H1 (cell line): Measurements from ENCODE around the gene KHDRBS1. TPM values are rescaled to one million over a fixed set of nuclear protein-coding genes. Genes with fewer than 3 reads are reported as not detected.

ENCODE experiments used
- CTCF ChIA-PET: fragments of 300-600 bp; sonication (Branson Sonifier 250); formaldehyde crosslinking; loops from one replicate; lab custom pipeline; 2021; ENCODE audit not compliant: partially characterized antibody; lab: Charles Lee
- POLR2A ChIA-PET: fragments of 300-600 bp; sonication (Branson Sonifier 250); formaldehyde crosslinking; loops from one replicate; lab custom pipeline; 2021; ENCODE audit warnings: inconsistent platforms; ENCODE audit not compliant: partially characterized antibody; lab: Charles Lee
- DNase-seq, 2 experiments: peaks; one replicate each; pipeline versions ENCODE4 v3.0.0 to v3.0.0-alpha.2; 2010 to 2022; ENCODE audit warnings: low spot score in 2 of 2, low read depth in 1 of 2, mixed read lengths in 1 of 2
- FAIRE-seq: peaks from 2 replicates; lab custom pipeline; 2011; peaks lifted over from hg19 to GRCh38; lab: Jason Lieb, UNC
- H2AFZ ChIP-seq: 2 replicates; pipeline ENCODE4 v1.8.1; 2012; ENCODE audit warnings: low read length, inconsistent platforms
- H2AK5ac ChIP-seq: 2 replicates; pipeline ENCODE4 v1.6.1; 2013; ENCODE audit warnings: low read depth, low read length
- H2BK120ac ChIP-seq: replicated peaks from 2 replicates; pipeline ENCODE3; 2013; ENCODE audit warnings: low read depth, low read length, inconsistent platforms
- H2BK12ac ChIP-seq: 2 replicates; pipeline ENCODE4 v1.6.1; 2013; ENCODE audit warnings: low read depth, low read length
- H2BK15ac ChIP-seq: 2 replicates; pipeline ENCODE4 v1.6.1; 2013; ENCODE audit warnings: low read length
- H2BK20ac ChIP-seq: 2 replicates; pipeline ENCODE4 v1.6.1; 2013; ENCODE audit warnings: low read length
- H2BK5ac ChIP-seq: 2 replicates; pipeline ENCODE4 v1.6.1; 2013; ENCODE audit warnings: low read depth, low read length
- H3K14ac ChIP-seq: 2 replicates; pipeline ENCODE4 v1.6.1; 2013; ENCODE audit warnings: inconsistent platforms; ENCODE audit not compliant: insufficient read length
- H3K18ac ChIP-seq: 2 replicates; pipeline ENCODE4 v1.6.1; 2013; ENCODE audit warnings: low read length; ENCODE audit errors: extremely low read depth
- H3K23ac ChIP-seq: 2 replicates; pipeline ENCODE4 v1.6.1; 2013; ENCODE audit warnings: inconsistent platforms; ENCODE audit not compliant: insufficient read length
- H3K23me2 ChIP-seq: 2 replicates; pipeline ENCODE4 v1.6.1; 2013; ENCODE audit warnings: low read depth, low read length
- H3K27ac ChIP-seq: 2 replicates; pipeline ENCODE4 v1.6.1; 2011; ENCODE audit warnings: low read depth, low read length, inconsistent platforms
- H3K27me3 ChIP-seq, 4 experiments: replicated peaks in 1 of 4; 1 replicate in 1 of 4; 2 replicates in 3 of 4; pipeline versions ENCODE4 v1.6.1 to v1.8.1; 2011 to 2013; ENCODE audit warnings: low read length in 3 of 4, mild to moderate bottlenecking in 3 of 4, inconsistent platforms in 2 of 4, mixed read lengths in 2 of 4, moderate library complexity in 1 of 4; ENCODE audit not compliant: control insufficient read depth in 3 of 4, insufficient read depth in 3 of 4; ENCODE audit errors: extremely low read depth in 1 of 4
- H3K36me3 ChIP-seq, 4 experiments: 2 replicates each; pipeline versions ENCODE4 v1.6.1 to v1.8.1; 2011 to 2013; ENCODE audit warnings: mild to moderate bottlenecking in 4 of 4, low read length in 3 of 4, moderate library complexity in 2 of 4, control low read depth in 1 of 4, inconsistent platforms in 1 of 4; ENCODE audit not compliant: insufficient read depth in 4 of 4, control insufficient read depth in 2 of 4
- H3K4ac ChIP-seq: replicated peaks from 2 replicates; pipeline ENCODE3; 2013; ENCODE audit warnings: low read length, low read depth, mixed read lengths, inconsistent platforms; ENCODE audit not compliant: insufficient read length
- H3K4me1 ChIP-seq, 4 experiments: replicated peaks in 1 of 4; 1 replicate in 1 of 4; 2 replicates in 3 of 4; pipeline versions ENCODE4 v1.6.1 to v1.8.1; 2011 to 2013; ENCODE audit warnings: low read length in 3 of 4, inconsistent platforms in 2 of 4, mixed read lengths in 1 of 4; ENCODE audit not compliant: insufficient read depth in 4 of 4, control insufficient read depth in 3 of 4
- H3K4me2 ChIP-seq, 2 experiments: 2 replicates each; pipeline versions ENCODE4 v1.6.1 to v1.8.1; 2011 to 2013; ENCODE audit warnings: low read depth in 2 of 2, low read length in 2 of 2, control low read depth in 1 of 2, inconsistent platforms in 1 of 2, mild to moderate bottlenecking in 1 of 2; ENCODE audit not compliant: insufficient read depth in 1 of 2
- H3K4me3 ChIP-seq, 4 experiments: fragments of 200-600, 300-600 bp in 1 of 4; sonication (generic), shearing (Covaris generic), sonication (Bioruptor Twin) in 1 of 4; 2 replicates each; pipeline versions ENCODE4 v1.5.1 to v1.8.1; 2011 to 2016; ENCODE audit warnings: low read length in 4 of 4, low read depth in 3 of 4, control low read depth in 2 of 4, inconsistent platforms in 2 of 4, mild to moderate bottlenecking in 2 of 4, mixed read lengths in 1 of 4, moderate library complexity in 1 of 4; ENCODE audit not compliant: insufficient read depth in 2 of 4; ENCODE audit errors: extremely low read depth in 1 of 4
- H3K56ac ChIP-seq: replicated peaks from 2 replicates; pipeline ENCODE3; 2013; ENCODE audit warnings: low read depth, mild to moderate bottlenecking, mixed read lengths, low read length, inconsistent platforms; ENCODE audit not compliant: insufficient read length
- H3K79me1 ChIP-seq: 2 replicates; pipeline ENCODE4 v1.6.1; 2013; ENCODE audit warnings: low read depth, low read length, control low read depth
- H3K79me2 ChIP-seq, 2 experiments: 2 replicates each; pipeline versions ENCODE4 v1.6.1 to v1.8.1; 2012 to 2013; ENCODE audit warnings: low read length in 2 of 2, mild to moderate bottlenecking in 2 of 2, inconsistent platforms in 1 of 2; ENCODE audit not compliant: insufficient read depth in 2 of 2, control insufficient read depth in 1 of 2
- H3K9ac ChIP-seq, 4 experiments: replicated peaks in 1 of 4; 1 replicate in 1 of 4; 2 replicates in 3 of 4; pipeline versions ENCODE4 v1.6.1 to v1.8.1; 2011 to 2013; ENCODE audit warnings: low read depth in 3 of 4, low read length in 3 of 4, control low read depth in 2 of 4, mild to moderate bottlenecking in 2 of 4, moderate library complexity in 2 of 4, inconsistent platforms in 1 of 4; ENCODE audit errors: extremely low read depth in 1 of 4
- H3K9me3 ChIP-seq, 2 experiments: 2 replicates each; pipeline versions ENCODE4 v1.6.1 to v1.8.1; 2012 to 2013; ENCODE audit warnings: mild to moderate bottlenecking in 2 of 2, moderate library complexity in 2 of 2, control low read depth in 1 of 2, inconsistent platforms in 1 of 2, low read depth in 1 of 2, low read length in 1 of 2, mixed read lengths in 1 of 2; ENCODE audit not compliant: insufficient read depth in 2 of 2
- H4K20me1 ChIP-seq, 2 experiments: replicated peaks in 1 of 2; 2 replicates each; pipeline versions ENCODE3 to v1.8.1; 2011 to 2013; ENCODE audit warnings: inconsistent platforms in 2 of 2, low read length in 2 of 2, mild to moderate bottlenecking in 1 of 2; ENCODE audit not compliant: insufficient read depth in 2 of 2, control insufficient read depth in 1 of 2
- H4K5ac ChIP-seq: 2 replicates; pipeline ENCODE4 v1.6.1; 2013; ENCODE audit warnings: low read length, low read depth, mixed read lengths, inconsistent platforms; ENCODE audit not compliant: insufficient read length
- H4K8ac ChIP-seq: 2 replicates; pipeline ENCODE4 v1.8.0; 2013; ENCODE audit warnings: mild to moderate bottlenecking, moderate library complexity, low read length, inconsistent platforms; ENCODE audit not compliant: insufficient read depth; ENCODE audit errors: extremely low read depth
- H4K91ac ChIP-seq: replicated peaks from 2 replicates; pipeline ENCODE3; 2013; ENCODE audit warnings: low read length, mixed read lengths, inconsistent platforms; ENCODE audit not compliant: insufficient read length
- ASH2L ChIP-seq: fragments of 200-600, 300-600 bp; sonication (generic); IDR thresholded peaks from one replicate; pipeline ENCODE4 v1.7.1; 2017; ENCODE audit warnings: low read length
- CBX5 ChIP-seq: fragments of 300-800, 300-1000 bp; sonication (generic); IDR thresholded peaks from 2 replicates; pipeline ENCODE4 v1.7.1; 2016; ENCODE audit warnings: antibody characterized with exemption, low read length, low read depth
- CREB1 ChIP-seq: IDR thresholded peaks from 2 replicates; pipeline ENCODE4 v1.6.1; 2012; ENCODE audit warnings: inconsistent platforms
- CTBP2 ChIP-seq: IDR thresholded peaks from 2 replicates; pipeline ENCODE4 v1.7.0; 2011; ENCODE audit warnings: borderline replicate concordance, mild to moderate bottlenecking, moderate library complexity, mixed read lengths, low read length; ENCODE audit not compliant: insufficient read depth, insufficient read length
- FOSL1 ChIP-seq: IDR thresholded peaks from 2 replicates; pipeline ENCODE4 v1.6.1; 2011; ENCODE audit warnings: mild to moderate bottlenecking, low read depth, low read length, moderate library complexity; ENCODE audit not compliant: insufficient read depth
- NRF1 ChIP-seq: IDR thresholded peaks from 2 replicates; pipeline ENCODE4 v1.6.1; 2011; ENCODE audit warnings: mild to moderate bottlenecking, low read depth, low read length, improper control_type of control experiment
- WGBS, 2 experiments: shearing (Covaris generic) in 1 of 2; methylation state at CpG; one replicate each; pipeline versions ENCODE4 v1.1.6 to v1.1.7; 2013 to 2015; ENCODE audit warnings: low lambda C conversion rate in 2 of 2, mixed read lengths in 2 of 2, inconsistent platforms in 1 of 2, low coverage in 1 of 2, missing lambda C conversion rate in 1 of 2; ENCODE audit not compliant: insufficient replicate concordance in 2 of 2, insufficient coverage in 1 of 2, insufficient read length in 1 of 2; ENCODE audit errors: extremely low coverage in 1 of 2, missing lambda C conversion rate in 1 of 2; 5-methylcytosine and 5-hydroxymethylcytosine counted together
- polyA plus RNA-seq, 7 experiments: library from polyadenylated mRNA; depleted of rRNA in 3 of 7; stranded (reverse) in 5 of 7; unstranded in 2 of 7; fragments of >200 nt in 5 of 7; fragments of 200-250 nt in 2 of 7; gene quantifications; 1 replicate in 5 of 7; 2 replicates in 1 of 7; 4 replicates in 1 of 7; pipeline versions ENCODE4 v1.2.1 to v1.2.3, GENCODE V29; 2011 to 2013; ENCODE audit warnings: missing spikeins in 2 of 7, mixed read lengths in 2 of 7
- total RNA-seq: library from RNA; stranded (reverse); fragmentation: NEBNext Ultra II Directional; extraction: Animal tissue kit (Norgen Biotek cat#: 25700); gene quantifications from 2 replicates; pipeline ENCODE4 v1.2.1, GENCODE V29; 2021

The KHDRBS1 gene
- total and polyA plus RNA-seq, 2 of the 8 experiments (the other 6 are each of a cell fraction or from before 2014, with no cell fraction given), result 53.8 to 284 TPM

DNA sequence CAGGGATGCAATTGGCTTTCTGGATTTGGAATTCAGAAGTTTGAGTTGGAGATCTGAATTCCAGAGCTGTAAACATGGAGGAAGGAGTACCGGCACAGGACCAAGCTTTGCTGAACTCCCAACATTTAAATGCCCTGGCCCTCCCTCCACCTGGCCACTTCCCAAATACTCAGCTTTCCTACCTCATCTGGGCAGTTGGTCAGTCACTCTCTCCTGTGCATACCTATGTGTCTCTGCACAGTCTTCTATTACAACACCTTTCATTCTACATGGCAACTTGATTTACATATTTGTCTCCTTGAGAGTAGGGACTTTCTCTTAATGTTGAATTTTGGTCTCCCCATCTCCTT is 6.1 kb upstream of the KHDRBS1 start:
- no peak overlapping the region for H4K91ac ChIP-seq
- no peak overlapping the region for H4K8ac ChIP-seq
- peak overlapping the region; percentile 72 for H2AFZ ChIP-seq
- H3K27me3 ChIP-seq, result no peaks in the 10 kb centered on the region
- no peak overlapping the region; a peak in 1 of 4 replicates for H3K4me2 ChIP-seq
- H3K18ac ChIP-seq, result no peak overlapping the region
- H3K23ac ChIP-seq, result no peak overlapping the region
- H2BK12ac ChIP-seq, result no peak overlapping the region
- no peaks in the 10 kb centered on the region for H4K20me1 ChIP-seq
- H3K14ac ChIP-seq, result no peak overlapping the region
- no peak for FAIRE-seq
- H3K56ac ChIP-seq, result no peak overlapping the region
- peaks cover 3% of the 10 kb centered on the region for H3K23me2 ChIP-seq
- POLR2A ChIA-PET, result interaction anchor here (0.7 to 1.9 kb wide), 5 partner anchors 9 to 247 kb away, joined by 3 to 6 read pairs (median 3); partner anchors contain the start of gene TMEM39B
- H3K79me2 ChIP-seq, result no peaks in the 10 kb centered on the region
- H3K4me3 ChIP-seq, result no peak overlapping the region
- TF ChIP-seq CBX5 (no peak), FOSL1 (no peak), NRF1 (no peak), ASH2L (no peak), CREB1 (no peak), CTBP2 (no peak)
- TF ChIP-seq, all 59 proteins: peak for 0
- no peak overlapping the region for H2BK20ac ChIP-seq
- no peaks in the 10 kb centered on the region for H3K36me3 ChIP-seq
- H3K4me1 ChIP-seq, result peaks cover 2 to 13% (median 8%) of the 10 kb centered on the region in 4 experiments
- H2BK15ac ChIP-seq, result no peak overlapping the region
- no peak for DNase-seq
- no peak overlapping the region for H4K5ac ChIP-seq
- H3K9me3 ChIP-seq, result no peaks in the 10 kb centered on the region
- no peak overlapping the region for H3K4ac ChIP-seq
- H2AK5ac ChIP-seq, result no peak overlapping the region
- no peak overlapping the region for H2BK5ac ChIP-seq
- no peak overlapping the region for H3K9ac ChIP-seq
- no peaks in the 10 kb centered on the region for H3K79me1 ChIP-seq
- H3K27ac ChIP-seq, result no peak overlapping the region
- CTCF ChIA-PET, result interaction anchor here (1.0 to 10.0 kb wide), 3 partner anchors 13 to 32 kb away, joined by 3 to 72 read pairs (median 5); no protein-coding TSS in a partner anchor
- no peak overlapping the region for H2BK120ac ChIP-seq
- 90% methylated on average over 1 of the region's 1 CpG; no CpG with 5 or more reads in 1 of the 2 experiments for WGBS, 2 experiments
